Measurements from ENCODE around the gene HDAC8. TPM values are rescaled to one million over a fixed set of nuclear protein-coding genes. Genes with fewer than 3 reads are reported as not detected.

The HDAC8 gene
- total and polyA plus RNA-seq, 4 experiments from 2014 or later: 15.2 to 23.0 (median 17.0) TPM

- Histone ChIP-seq H3K4me3 (ENCODE audit: low read length in 2 of 2) (no peak overlapping the region), H3K9me3 (ENCODE audit: control insufficient read depth in 1 of 2, low read length in 2 of 2) (no peaks in the 10 kb centered on the region), H3K27ac (ENCODE audit: low read depth, low read length) (no peak overlapping the region), H3K27me3 (ENCODE audit: insufficient read depth, low read length) (no peaks in the 10 kb centered on the region), H3K36me3 (ENCODE audit: insufficient read depth, low read length) (no peaks in the 10 kb centered on the region), H3K4me1 (ENCODE audit: insufficient read depth, low read length) (no peaks in the 10 kb centered on the region)
- no peaks in the 10 kb centered on the region for H3K4me1 Mint-ChIP-seq
- no peak overlapping the region for H3K4me3 Mint-ChIP-seq
- no peaks in the 10 kb centered on the region for H3K36me3 Mint-ChIP-seq
- POLR2A ChIA-PET (ENCODE audit: partially characterized antibody): no interaction called here
- H3K9me3 Mint-ChIP-seq: no peaks in the 10 kb centered on the region
- H3K27ac Mint-ChIP-seq: no peak overlapping the region
- no peaks in the 10 kb centered on the region for H3K27me3 Mint-ChIP-seq
- intact Hi-C loops (cut with micrococcal nuclease): no loop called here
- CTCF ChIA-PET (ENCODE audit: partially characterized antibody): interaction anchor here (1.0 kb wide), 1 partner anchor 294 kb away, joined by 3 read pairs; no protein-coding TSS in a partner anchor
- no peak for DNase-seq
These were observed 290.3 kb downstream of the HDAC8 start for GRCh38 chrX:72282302-72282701.

- Mint-ChIP-seq H3K36me3 (peaks cover 6 to 12% of the 10 kb centered on the region in 2 donors), H3K27ac (no peak overlapping the region)
- CTCF ChIA-PET (ENCODE audit: partially characterized antibody): interaction anchor here (1.3 to 6.4 kb wide), 2 partner anchors 7 to 35 kb away, joined by 4 to 48 read pairs; no protein-coding TSS in a partner anchor
These were observed 292.3 kb downstream of the HDAC8 start for GRCh38 chrX:72280321-72280845.

More at GRCh38 chrX:72280321-72280845, 292.3 kb downstream of the HDAC8 start:
- intact Hi-C loops (cut with micrococcal nuclease): no loop called here
- H3K27me3 ChIP-seq (ENCODE audit: insufficient read depth, low read length): no peaks in the 10 kb centered on the region
- POLR2A ChIA-PET (ENCODE audit: partially characterized antibody): no interaction called here
- H3K27ac ChIP-seq (ENCODE audit: low read depth, low read length): no peak overlapping the region
- no peaks in the 10 kb centered on the region for H3K36me3 ChIP-seq (ENCODE audit: insufficient read depth, low read length)
- peaks cover 11% of the 10 kb centered on the region for H3K4me1 ChIP-seq (ENCODE audit: insufficient read depth, low read length)
- Mint-ChIP-seq H3K9me3 (no peaks in the 10 kb centered on the region), H3K4me3 (peak overlapping the region in 1 of 8 donors; percentile 8), H3K27me3 (no peaks in the 10 kb centered on the region), H3K4me1 (peaks cover 2 to 9% (median 8%) of the 10 kb centered on the region in 4 donors)
- no peak overlapping the region for H3K4me3 ChIP-seq (ENCODE audit: low read length in 2 of 2)
- no peak for DNase-seq
- no peaks in the 10 kb centered on the region for H3K9me3 ChIP-seq (ENCODE audit: control insufficient read depth in 1 of 2, low read length in 2 of 2)

Other genes starting within 250 kb of the HDAC8 start
- under 1 TPM; 0.14 to 0.29 TPM for gene PHKA1, start 141.5 kb upstream of the HDAC8 start, total RNA-seq
- not detected for gene PHKA1, start 141.5 kb upstream of the HDAC8 start, polyA plus RNA-seq
- gene DMRTC1B, start 204.0 kb upstream of the HDAC8 start, total RNA-seq: under 1 TPM; 0.36 to 0.70 TPM
- gene DMRTC1B, start 204.0 kb upstream of the HDAC8 start, polyA plus RNA-seq: 1 to 10 TPM in 1 of 2 donors, under 1 TPM in 1; 0.89 to 1.8 TPM
- not detected for gene FAM236B, start 209.8 kb upstream of the HDAC8 start, total RNA-seq
- gene FAM236B, start 209.8 kb upstream of the HDAC8 start, polyA plus RNA-seq: not detected
- not detected for gene FAM236D, start 235.4 kb upstream of the HDAC8 start, total RNA-seq
- gene FAM236D, start 235.4 kb upstream of the HDAC8 start, polyA plus RNA-seq: not detected

Measured in CD4-positive, alpha-beta memory T cell (primary cell).